ENCODE results near the gene DOK1. TPM values are rescaled to one million over a fixed set of nuclear protein-coding genes. Genes with fewer than 3 reads are reported as not detected.

Gene DOK1
- total RNA-seq, 1 donor from 2014 or later: 35.7 TPM

DNA sequence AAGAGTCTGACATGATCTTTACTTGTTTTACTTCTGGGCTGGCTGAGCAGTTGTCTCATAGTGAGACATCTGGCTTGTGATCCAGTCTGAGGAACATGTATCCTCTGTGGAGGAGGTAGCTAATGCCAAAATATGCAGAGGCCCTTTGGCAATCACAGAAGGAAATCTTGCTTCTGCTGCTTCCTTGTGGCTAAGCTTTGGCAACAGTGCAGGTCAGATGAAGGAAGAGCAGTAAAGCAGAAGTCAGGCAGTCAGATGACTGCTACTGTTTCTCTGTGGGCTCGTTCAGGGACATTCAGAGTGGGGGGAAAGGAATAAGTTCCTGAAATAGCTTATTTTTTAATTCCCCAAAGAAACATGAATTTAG is 22.3 kb downstream of the DOK1 start:
- TF ChIP-seq, protein P1, sequence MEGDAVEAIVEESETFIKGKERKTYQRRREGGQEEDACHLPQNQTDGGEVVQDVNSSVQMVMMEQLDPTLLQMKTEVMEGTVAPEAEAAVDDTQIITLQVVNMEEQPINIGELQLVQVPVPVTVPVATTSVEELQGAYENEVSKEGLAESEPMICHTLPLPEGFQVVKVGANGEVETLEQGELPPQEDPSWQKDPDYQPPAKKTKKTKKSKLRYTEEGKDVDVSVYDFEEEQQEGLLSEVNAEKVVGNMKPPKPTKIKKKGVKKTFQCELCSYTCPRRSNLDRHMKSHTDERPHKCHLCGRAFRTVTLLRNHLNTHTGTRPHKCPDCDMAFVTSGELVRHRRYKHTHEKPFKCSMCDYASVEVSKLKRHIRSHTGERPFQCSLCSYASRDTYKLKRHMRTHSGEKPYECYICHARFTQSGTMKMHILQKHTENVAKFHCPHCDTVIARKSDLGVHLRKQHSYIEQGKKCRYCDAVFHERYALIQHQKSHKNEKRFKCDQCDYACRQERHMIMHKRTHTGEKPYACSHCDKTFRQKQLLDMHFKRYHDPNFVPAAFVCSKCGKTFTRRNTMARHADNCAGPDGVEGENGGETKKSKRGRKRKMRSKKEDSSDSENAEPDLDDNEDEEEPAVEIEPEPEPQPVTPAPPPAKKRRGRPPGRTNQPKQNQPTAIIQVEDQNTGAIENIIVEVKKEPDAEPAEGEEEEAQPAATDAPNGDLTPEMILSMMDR (conservative IDR thresholded peaks at IDR 0.05; ENCODE audit: low read depth, low read length): no peak
- H3K4me3 ChIP-seq (ENCODE audit: low read depth, low read length): no peak overlapping the region
- DNase-seq (ENCODE audit: low read depth): no peak

DNA sequence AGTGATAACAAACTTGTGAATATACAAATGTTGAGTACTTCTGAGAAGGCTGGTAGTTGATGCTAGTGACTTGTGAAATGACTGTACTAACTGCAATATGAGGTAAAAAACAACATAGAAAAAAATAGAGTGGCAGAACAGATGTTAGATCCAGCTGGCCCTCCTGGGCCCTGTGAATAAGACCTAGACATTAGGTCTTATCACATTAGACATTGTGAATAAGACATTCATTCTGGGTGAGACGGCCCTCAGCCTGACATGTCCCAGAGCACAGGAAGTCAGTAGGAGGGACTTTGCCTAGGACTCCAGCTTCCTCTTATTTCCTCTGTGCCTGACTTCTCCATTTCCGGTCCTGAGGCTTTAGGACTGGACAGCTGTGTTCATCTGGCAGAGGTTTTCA is 22.9 kb downstream of the DOK1 start:
- DNase-seq (ENCODE audit: low read depth): no peak
- TF ChIP-seq, protein P1 (conservative IDR thresholded peaks at IDR 0.05; ENCODE audit: low read depth, low read length): no peak
- H3K4me3 ChIP-seq (ENCODE audit: low read depth, low read length): no peak overlapping the region

DNA sequence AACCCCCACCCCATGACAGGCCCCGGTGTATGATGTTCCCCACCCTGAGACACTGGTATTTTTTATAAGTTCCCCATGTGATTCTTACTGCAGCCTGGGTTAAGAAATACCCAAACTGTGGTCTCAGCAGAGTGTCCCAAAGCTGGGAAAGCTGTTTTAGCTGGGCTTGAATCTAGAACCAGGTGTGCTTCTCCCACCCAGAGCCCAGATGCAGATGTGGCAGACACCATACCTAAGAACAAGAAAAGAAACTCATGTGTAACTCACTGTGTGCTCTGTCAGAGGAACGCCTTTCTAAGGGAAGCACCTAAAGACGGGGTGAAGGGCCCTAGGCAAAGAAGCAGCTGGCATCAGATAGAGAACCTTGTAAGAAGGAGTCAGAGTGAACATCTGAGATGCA is 23.9 kb downstream of the DOK1 start:
- no peak for DNase-seq (ENCODE audit: low read depth)
- H3K4me3 ChIP-seq (ENCODE audit: low read depth, low read length): no peak overlapping the region
- TF ChIP-seq, protein P1 (conservative IDR thresholded peaks at IDR 0.05; ENCODE audit: low read depth, low read length): no peak

DNA sequence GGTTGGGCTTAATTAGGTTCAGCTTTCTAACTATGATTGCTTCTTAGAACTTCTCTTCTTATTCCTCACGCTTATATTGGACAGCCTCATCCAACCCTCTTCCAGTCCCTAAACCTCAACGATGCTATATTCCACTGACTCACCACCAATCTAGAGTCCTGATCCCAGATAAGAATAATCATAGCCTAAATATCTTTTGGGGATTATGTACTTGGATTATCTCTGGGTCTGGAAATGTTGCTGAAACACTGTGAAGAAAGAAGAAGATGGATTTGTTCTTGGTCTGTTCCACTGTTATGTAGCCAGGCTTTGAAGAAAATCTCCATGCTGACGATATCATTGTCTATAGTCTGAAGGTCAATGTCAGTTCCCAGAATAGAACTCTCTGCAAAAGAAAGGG is 26.9 kb downstream of the DOK1 start:
- H3K4me3 ChIP-seq (ENCODE audit: low read depth, low read length): no peak overlapping the region
- TF ChIP-seq, protein P1 (conservative IDR thresholded peaks at IDR 0.05; ENCODE audit: low read depth, low read length): no peak
- DNase-seq (ENCODE audit: low read depth): no peak

DNA sequence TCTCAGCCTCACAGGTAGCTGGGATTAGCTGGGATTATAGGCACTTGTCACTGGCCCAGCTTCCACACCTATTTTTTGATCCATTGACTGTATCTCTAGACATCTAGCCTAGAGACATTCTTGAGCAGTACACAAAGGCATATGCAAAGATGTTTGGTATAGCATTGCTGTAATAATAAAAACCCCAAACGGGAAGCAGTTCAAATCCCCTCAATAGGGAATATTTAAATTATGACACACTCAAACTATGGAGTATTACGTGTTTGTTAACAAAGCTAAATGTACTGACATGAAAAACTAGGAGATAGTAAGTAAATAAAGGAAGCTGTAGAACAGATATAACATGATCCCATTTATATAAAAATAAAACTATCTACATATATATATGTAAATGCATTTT is 27.7 kb downstream of the DOK1 start:
- TF ChIP-seq, protein P1 (conservative IDR thresholded peaks at IDR 0.05; ENCODE audit: low read depth, low read length): no peak
- no peak overlapping the region for H3K4me3 ChIP-seq (ENCODE audit: low read depth, low read length)
- DNase-seq (ENCODE audit: low read depth): no peak

DNA sequence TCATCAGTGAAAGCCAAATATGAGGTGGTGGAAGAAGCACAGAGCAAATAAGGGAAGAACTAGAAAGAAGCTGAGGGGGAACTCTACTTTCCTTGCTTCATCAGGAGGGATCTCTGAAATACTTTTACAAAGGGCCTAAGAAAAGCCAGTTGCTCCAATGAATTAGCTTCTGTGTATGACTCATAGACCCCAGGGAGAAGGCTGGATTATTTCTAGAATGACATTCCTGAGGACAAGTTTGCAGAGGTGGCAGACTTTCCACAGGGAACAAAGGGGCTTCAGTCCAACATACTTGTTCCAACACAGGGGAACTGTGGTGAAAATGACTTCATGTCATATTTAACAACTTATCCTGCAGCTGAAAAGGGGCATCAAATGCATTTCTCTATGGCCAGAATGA is 29.0 kb downstream of the DOK1 start:
- DNase-seq (ENCODE audit: low read depth): peak; percentile 37

DNA sequence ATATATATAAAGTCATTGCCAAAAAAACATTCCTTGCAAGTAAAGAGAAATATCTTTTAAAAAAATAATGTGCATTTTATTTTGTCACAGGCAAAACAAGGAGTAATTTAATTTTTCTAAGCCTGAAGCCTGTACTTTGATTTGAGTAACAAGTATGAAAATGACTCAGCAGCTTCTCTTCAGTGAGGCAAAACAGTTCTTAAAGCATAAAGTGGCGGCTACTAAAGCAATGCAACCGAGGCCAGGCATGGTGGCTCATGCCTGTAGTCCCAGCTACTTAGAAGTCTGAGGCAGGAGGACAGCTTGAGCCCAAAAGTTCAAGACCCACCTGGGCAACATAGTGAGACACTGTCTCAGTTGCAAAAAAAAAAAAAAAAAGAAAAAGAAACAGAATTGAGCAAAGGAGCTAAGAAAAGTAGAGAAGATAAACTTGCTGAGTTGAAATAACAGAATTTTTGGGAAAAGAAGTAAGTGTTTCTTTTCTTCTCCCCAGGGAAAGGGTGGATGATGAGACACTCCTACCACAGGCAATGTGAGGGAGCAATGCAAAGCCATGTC is 29.6 kb downstream of the DOK1 start:
- no peak for DNase-seq (ENCODE audit: low read depth)
- H3K4me3 ChIP-seq (ENCODE audit: low read depth, low read length): no peak overlapping the region
- TF ChIP-seq, protein P1 (conservative IDR thresholded peaks at IDR 0.05; ENCODE audit: low read depth, low read length): no peak

More for the DNA sequence above, 29.0 kb downstream of the DOK1 start:
- H3K4me3 ChIP-seq (ENCODE audit: low read depth, low read length): no peak overlapping the region
- TF ChIP-seq, protein P1 (conservative IDR thresholded peaks at IDR 0.05; ENCODE audit: low read depth, low read length): no peak
